Measurements from ENCODE around the gene OR2L8. TPM values are rescaled to one million over a fixed set of nuclear protein-coding genes. Genes with fewer than 3 reads are reported as not detected.

OR2L8 gene
- total RNA-seq, 1 experiment from 2014 or later: not detected

- H3K36me3 ChIP-seq (ENCODE audit: low read depth): no peaks in the 10 kb centered on the region
- ChIA-PET CTCF (no interaction called here), POLR2A (ENCODE audit: unreplicated experiment) (no interaction called here)
- no peak overlapping the region for H3K4me3 ChIP-seq
- H4K20me1 ChIP-seq (ENCODE audit: insufficient read depth): no peaks in the 10 kb centered on the region
- H3K27me3 ChIP-seq (ENCODE audit: insufficient read depth, low read depth): no peaks in the 10 kb centered on the region
- no peaks in the 10 kb centered on the region for H3F3A ChIP-seq (ENCODE audit: insufficient read depth, low read depth)
- H3K9me3 ChIP-seq (ENCODE audit: insufficient read depth, low read depth): no peaks in the 10 kb centered on the region
- H3K9me2 ChIP-seq (ENCODE audit: insufficient read depth): no peaks in the 10 kb centered on the region
- BruUV-seq (replicated peaks): no TSS peak
- DNase-seq: no peak
- H3K27ac ChIP-seq: no peak overlapping the region
- TF ChIP-seq EZH2 (IDR thresholded peaks at IDR 0.05; ENCODE audit: low read depth) (no peak), CTCF (conservative IDR thresholded peaks at IDR 0.05) (no peak)
- no peaks in the 10 kb centered on the region for H3K4me1 ChIP-seq (replicated peaks; ENCODE audit: insufficient read depth)
- no peak overlapping the region for H2AFZ ChIP-seq
- H3K4me2 ChIP-seq: no peak overlapping the region
- no peaks in the 10 kb centered on the region for H3K79me2 ChIP-seq (ENCODE audit: low read depth)
- intact Hi-C loops (cut with micrococcal nuclease; ENCODE audit: unreplicated experiment): no loop called here
Observed at GRCh38 chr1:247905910-247906503, 42.7 kb upstream of the OR2L8 start.

GRCh38 chr1:247906504-247907047, 42.1 kb upstream of the OR2L8 start:
- no peaks in the 10 kb centered on the region for H3F3A ChIP-seq (ENCODE audit: insufficient read depth, low read depth)
- H3K9me2 ChIP-seq (ENCODE audit: insufficient read depth): no peaks in the 10 kb centered on the region
- no peaks in the 10 kb centered on the region for H4K20me1 ChIP-seq (ENCODE audit: insufficient read depth)
- no peaks in the 10 kb centered on the region for H3K9me3 ChIP-seq (ENCODE audit: insufficient read depth, low read depth)
- intact Hi-C loops (cut with micrococcal nuclease; ENCODE audit: unreplicated experiment): no loop called here
- H3K4me1 ChIP-seq (replicated peaks; ENCODE audit: insufficient read depth): no peaks in the 10 kb centered on the region
- peak in 1 of 2 experiments; percentile 65 for DNase-seq
- no TSS peak for BruUV-seq (replicated peaks)
- no peaks in the 10 kb centered on the region for H3K79me2 ChIP-seq (ENCODE audit: low read depth)
- ChIA-PET CTCF (no interaction called here), POLR2A (ENCODE audit: unreplicated experiment) (no interaction called here)
- H3K4me2 ChIP-seq: no peak overlapping the region
- H3K4me3 ChIP-seq: no peak overlapping the region
- no peaks in the 10 kb centered on the region for H3K27me3 ChIP-seq (ENCODE audit: insufficient read depth, low read depth)
- H2AFZ ChIP-seq: no peak overlapping the region
- no peak for TF ChIP-seq CTCF (conservative IDR thresholded peaks at IDR 0.05)
- no peak for TF ChIP-seq EZH2 (IDR thresholded peaks at IDR 0.05; ENCODE audit: low read depth)
- no peak overlapping the region for H3K27ac ChIP-seq
- no peaks in the 10 kb centered on the region for H3K36me3 ChIP-seq (ENCODE audit: low read depth)

GRCh38 chr1:247908766-247909165, 39.9 kb upstream of the OR2L8 start:
- Histone ChIP-seq H3K27me3 (ENCODE audit: insufficient read depth, low read depth) (no peaks in the 10 kb centered on the region), H3K27ac (no peak overlapping the region), H3K4me1 (replicated peaks; ENCODE audit: insufficient read depth) (no peaks in the 10 kb centered on the region), H3K36me3 (ENCODE audit: low read depth) (no peaks in the 10 kb centered on the region), H4K20me1 (ENCODE audit: insufficient read depth) (no peaks in the 10 kb centered on the region), H3K4me3 (no peak overlapping the region), H3K9me2 (ENCODE audit: insufficient read depth) (no peaks in the 10 kb centered on the region), H3F3A (ENCODE audit: insufficient read depth, low read depth) (no peaks in the 10 kb centered on the region), H2AFZ (no peak overlapping the region), H3K9me3 (ENCODE audit: insufficient read depth, low read depth) (no peaks in the 10 kb centered on the region), H3K79me2 (ENCODE audit: low read depth) (no peaks in the 10 kb centered on the region), H3K4me2 (no peak overlapping the region)
- ChIA-PET CTCF (no interaction called here), POLR2A (ENCODE audit: unreplicated experiment) (no interaction called here)
- DNase-seq: no peak
- intact Hi-C loops (cut with micrococcal nuclease; ENCODE audit: unreplicated experiment): no loop called here
- BruUV-seq (replicated peaks): no TSS peak
- no peak for TF ChIP-seq CTCF (conservative IDR thresholded peaks at IDR 0.05)
- no peak for TF ChIP-seq EZH2 (IDR thresholded peaks at IDR 0.05; ENCODE audit: low read depth)
